Measurements from ENCODE around the gene GSTA2. TPM values are rescaled to one million over a fixed set of nuclear protein-coding genes. Genes with fewer than 3 reads are reported as not detected.
"Not testable (repeated sequence)": the region's sequence is repeated elsewhere in the genome, so short reads cannot be mapped to it uniquely, and the experiment has no call there.

The GSTA2 gene
- total RNA-seq, 1 donor from 2014 or later, result not detected

GRCh38 chr6:52760105-52760765 lies 3.0 kb downstream of the GSTA2 start:
- no peak for TF ChIP-seq CTCF (conservative IDR thresholded peaks at IDR 0.05; ENCODE audit: low read depth, low read length)
- DNase-seq (ENCODE audit: low read depth), result no peak
- no peak overlapping the region for H3K4me3 ChIP-seq (ENCODE audit: low read depth, low read length)

- no peak for DNase-seq (ENCODE audit: low read depth)
- TF ChIP-seq CTCF (conservative IDR thresholded peaks at IDR 0.05; ENCODE audit: low read depth, low read length), result no peak
- no peak overlapping the region for H3K4me3 ChIP-seq (ENCODE audit: low read depth, low read length)
Measured at GRCh38 chr6:52759085-52759484, 4.2 kb downstream of the GSTA2 start.

GRCh38 chr6:52757651-52758338 lies 5.5 kb downstream of the GSTA2 start:
- peak; percentile 38 for DNase-seq (ENCODE audit: low read depth)

GRCh38 chr6:52754443-52754842 lies 8.8 kb downstream of the GSTA2 start:
- no peak overlapping the region for H3K4me3 ChIP-seq (ENCODE audit: low read depth, low read length)
- DNase-seq (ENCODE audit: low read depth), result no peak
- no peak for TF ChIP-seq CTCF (conservative IDR thresholded peaks at IDR 0.05; ENCODE audit: low read depth, low read length)

More at GRCh38 chr6:52757651-52758338, 5.5 kb downstream of the GSTA2 start:
- H3K4me3 ChIP-seq (ENCODE audit: low read depth, low read length), result not testable (repeated sequence)

GRCh38 chr6:52753137-52753536 lies 10.1 kb downstream of the GSTA2 start:
- H3K4me3 ChIP-seq (ENCODE audit: low read depth, low read length); DNase-seq (ENCODE audit: low read depth): not testable (repeated sequence)

- TF ChIP-seq CTCF (conservative IDR thresholded peaks at IDR 0.05; ENCODE audit: low read depth, low read length), result no peak
- DNase-seq (ENCODE audit: low read depth), result no peak
- no peak overlapping the region for H3K4me3 ChIP-seq (ENCODE audit: low read depth, low read length)
Measured at GRCh38 chr6:52752310-52752709, 11.0 kb downstream of the GSTA2 start.

- no peak for DNase-seq (ENCODE audit: low read depth)
- no peak for TF ChIP-seq CTCF (conservative IDR thresholded peaks at IDR 0.05; ENCODE audit: low read depth, low read length)
- no peak overlapping the region for H3K4me3 ChIP-seq (ENCODE audit: low read depth, low read length)
Measured at GRCh38 chr6:52749556-52750152, 13.6 kb downstream of the GSTA2 start.

GRCh38 chr6:52747301-52747700 lies 16.0 kb downstream of the GSTA2 start:
- not testable (repeated sequence) for DNase-seq (ENCODE audit: low read depth); H3K4me3 ChIP-seq (ENCODE audit: low read depth, low read length)
